Keratinocyte (primary cell): ENCODE data around the gene RTN1. TPM values are rescaled to one million over a fixed set of nuclear protein-coding genes. Genes with fewer than 3 reads are reported as not detected.

Source experiments
- DNase-seq: peaks from one replicate; pipeline ENCODE4 v3.0.0-alpha.2; 2011; ENCODE audit warnings: low read depth, missing footprints, low spot score
- FAIRE-seq: peaks from 2 replicates; lab custom pipeline; 2011; peaks lifted over from hg19 to GRCh38; lab: Jason Lieb, UNC
- H2AFZ ChIP-seq: 2 replicates; pipeline ENCODE4 v1.6.0; 2012; ENCODE audit warnings: low read length, control low read depth, inconsistent platforms; ENCODE audit not compliant: control insufficient read depth
- H3K27ac ChIP-seq: 2 replicates; pipeline ENCODE4 v1.5.1; 2011; ENCODE audit warnings: low read length; ENCODE audit not compliant: control insufficient read depth, insufficient read depth
- H3K27me3 ChIP-seq: 3 replicates; pipeline ENCODE4 v1.6.0; 2011; ENCODE audit warnings: low read length; ENCODE audit not compliant: control insufficient read depth, insufficient read depth; ENCODE audit errors: extremely low read depth
- H3K36me3 ChIP-seq, 2 experiments: 2 replicates in 1 of 2; 3 replicates in 1 of 2; pipeline ENCODE4 v1.5.1; 2011; ENCODE audit warnings: low read length in 2 of 2, mild to moderate bottlenecking in 1 of 2; ENCODE audit not compliant: control insufficient read depth in 2 of 2, insufficient read depth in 2 of 2; ENCODE audit errors: extremely low read depth in 1 of 2
- H3K4me1 ChIP-seq: 3 replicates; pipeline ENCODE4 v1.5.1; 2011; ENCODE audit warnings: low read length; ENCODE audit not compliant: control insufficient read depth, insufficient read depth; ENCODE audit errors: extremely low read depth
- H3K4me2 ChIP-seq: 3 replicates; pipeline ENCODE4 v1.6.0; 2011; ENCODE audit warnings: low read depth, low read length; ENCODE audit not compliant: control insufficient read depth, insufficient read depth; ENCODE audit errors: extremely low read depth
- H3K4me3 ChIP-seq, 3 experiments: fragments of 200-600 bp in 1 of 3; sonication (generic) in 1 of 3; 2 replicates in 2 of 3; 3 replicates in 1 of 3; pipeline ENCODE4 v1.5.1; 2011 to 2016; ENCODE audit warnings: low read length in 3 of 3, mild to moderate bottlenecking in 3 of 3, control low read depth in 2 of 3, inconsistent platforms in 1 of 3, low read depth in 1 of 3, mixed read lengths in 1 of 3, mixed run types in 1 of 3, moderate library complexity in 1 of 3; ENCODE audit not compliant: control insufficient read depth in 2 of 3, insufficient read depth in 2 of 3; ENCODE audit errors: extremely low read depth in 1 of 3
- H3K79me2 ChIP-seq: 2 replicates; pipeline ENCODE4 v1.6.0; 2012; ENCODE audit warnings: low read length; ENCODE audit not compliant: control insufficient read depth, insufficient read depth
- H3K9ac ChIP-seq: 3 replicates; pipeline ENCODE4 v1.6.0; 2011; ENCODE audit warnings: low read length; ENCODE audit not compliant: control insufficient read depth, insufficient read depth; ENCODE audit errors: extremely low read depth
- H3K9me1 ChIP-seq: 3 replicates; pipeline ENCODE4 v1.6.0; 2011; ENCODE audit warnings: low read length; ENCODE audit not compliant: control insufficient read depth, insufficient read depth; ENCODE audit errors: extremely low read depth
- H3K9me3 ChIP-seq: 2 replicates; pipeline ENCODE4 v1.5.1; 2012; ENCODE audit warnings: low read depth, low read length; ENCODE audit not compliant: control insufficient read depth
- H4K20me1 ChIP-seq: 3 replicates; pipeline ENCODE4 v1.6.0; 2011; ENCODE audit warnings: low read length; ENCODE audit not compliant: control insufficient read depth, insufficient read depth; ENCODE audit errors: extremely low read depth
- EZH2 ChIP-seq: IDR thresholded peaks from one replicate; pipeline ENCODE4 v1.6.1; 2012; ENCODE audit warnings: inconsistent platforms, mild to moderate bottlenecking, low read length, moderate library complexity
- dilution Hi-C: fragments of 300-500 bp; cut with MboI; formaldehyde crosslinking; loops from one replicate; pipeline ENCODE4 v1.7.0; 2020; ENCODE audit warnings: low sequenced_read_pairs; ENCODE audit not compliant: extremely low pct_ligation_motif_present
- polyA plus RNA-seq, 5 experiments: library from polyadenylated mRNA; depleted of rRNA in 3 of 5; stranded (reverse) in 3 of 5; stranded (forward) in 1 of 5; unstranded in 1 of 5; fragments of >200 nt; gene quantifications; 1 replicate in 1 of 5; 2 replicates in 3 of 5; 3 replicates in 1 of 5; pipeline versions ENCODE4 v1.2.1 to v1.2.3, GENCODE V29; 2011 to 2012; ENCODE audit warnings: missing spikeins in 2 of 5, low read depth in 1 of 5, low replicate concordance in 1 of 5
- TF ChIP-seq, protein P1 (sequence below), 3 experiments: IDR thresholded peaks in 1 of 3; conservative IDR thresholded peaks in 1 of 3; optimal IDR thresholded peaks in 1 of 3; 2 replicates in 2 of 3; 3 replicates in 1 of 3; pipeline versions ENCODE3 to v1.5.1; 2011; ENCODE audit warnings: low read length in 3 of 3, mild to moderate bottlenecking in 3 of 3, moderate library complexity in 2 of 3, control low read depth in 1 of 3, inconsistent platforms in 1 of 3; ENCODE audit not compliant: insufficient read depth in 2 of 3; ENCODE audit errors: extremely low read depth in 1 of 3

The RTN1 gene
- polyA plus RNA-seq, 1 donor (not counting 4 experiments of a cell fraction or from before 2014, with no cell fraction given) = 0.05 TPM

DNA sequence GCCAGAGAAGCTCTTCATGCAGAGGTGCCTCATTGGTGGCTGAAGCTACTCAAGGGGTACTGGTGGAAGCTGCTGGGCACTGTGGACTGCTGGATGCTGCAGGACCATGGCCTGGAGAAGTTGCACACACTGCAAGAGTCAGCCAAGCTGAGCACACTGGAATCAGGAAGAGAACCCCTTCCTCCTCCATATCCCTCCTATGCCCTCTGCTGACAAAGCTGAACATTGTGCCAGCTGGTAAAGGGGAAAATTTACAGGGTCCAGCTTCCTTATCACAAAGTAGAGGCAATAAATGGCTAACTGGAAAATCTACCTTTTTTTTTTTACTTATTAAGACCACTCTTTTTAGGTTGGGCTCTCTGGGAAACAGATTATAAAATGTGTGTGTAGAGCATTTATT is 300.5 kb downstream of the RTN1 start:
- Histone ChIP-seq H3K27me3 (peaks cover 11% of the 10 kb centered on the region), H2AFZ (no peak overlapping the region), H3K4me2 (no peak overlapping the region), H3K4me3 (no peak overlapping the region), H3K79me2 (no peaks in the 10 kb centered on the region), H3K9me1 (no peaks in the 10 kb centered on the region), H3K4me1 (no peaks in the 10 kb centered on the region), H3K9me3 (no peaks in the 10 kb centered on the region), H4K20me1 (no peaks in the 10 kb centered on the region), H3K36me3 (no peaks in the 10 kb centered on the region), H3K27ac (no peak overlapping the region), H3K9ac (no peak overlapping the region)
- dilution Hi-C loops = no loop called here
- DNase-seq (no peak), FAIRE-seq (no peak)
- TF ChIP-seq, protein P1, sequence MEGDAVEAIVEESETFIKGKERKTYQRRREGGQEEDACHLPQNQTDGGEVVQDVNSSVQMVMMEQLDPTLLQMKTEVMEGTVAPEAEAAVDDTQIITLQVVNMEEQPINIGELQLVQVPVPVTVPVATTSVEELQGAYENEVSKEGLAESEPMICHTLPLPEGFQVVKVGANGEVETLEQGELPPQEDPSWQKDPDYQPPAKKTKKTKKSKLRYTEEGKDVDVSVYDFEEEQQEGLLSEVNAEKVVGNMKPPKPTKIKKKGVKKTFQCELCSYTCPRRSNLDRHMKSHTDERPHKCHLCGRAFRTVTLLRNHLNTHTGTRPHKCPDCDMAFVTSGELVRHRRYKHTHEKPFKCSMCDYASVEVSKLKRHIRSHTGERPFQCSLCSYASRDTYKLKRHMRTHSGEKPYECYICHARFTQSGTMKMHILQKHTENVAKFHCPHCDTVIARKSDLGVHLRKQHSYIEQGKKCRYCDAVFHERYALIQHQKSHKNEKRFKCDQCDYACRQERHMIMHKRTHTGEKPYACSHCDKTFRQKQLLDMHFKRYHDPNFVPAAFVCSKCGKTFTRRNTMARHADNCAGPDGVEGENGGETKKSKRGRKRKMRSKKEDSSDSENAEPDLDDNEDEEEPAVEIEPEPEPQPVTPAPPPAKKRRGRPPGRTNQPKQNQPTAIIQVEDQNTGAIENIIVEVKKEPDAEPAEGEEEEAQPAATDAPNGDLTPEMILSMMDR (optimal IDR thresholded peaks at IDR 0.05 in 1 of 3, IDR thresholded peaks at IDR 0.05 in 1 of 3, conservative IDR thresholded peaks at IDR 0.05 in 1 of 3; ENCODE audit: extremely low read depth in 1 of 3, insufficient read depth in 2 of 3, low read length in 3 of 3) = peak in 2 of 3 experiments; percentile 13 to 42
- no peak for TF ChIP-seq EZH2

GRCh38 chr14:59566725-59567124 is 303.9 kb downstream of the RTN1 start:
- Histone ChIP-seq H3K4me2 (no peak overlapping the region), H3K79me2 (no peaks in the 10 kb centered on the region), H3K9ac (no peak overlapping the region), H3K9me3 (no peaks in the 10 kb centered on the region), H4K20me1 (no peaks in the 10 kb centered on the region), H3K27ac (no peak overlapping the region), H3K36me3 (no peaks in the 10 kb centered on the region), H2AFZ (no peak overlapping the region), H3K4me1 (no peaks in the 10 kb centered on the region), H3K9me1 (no peaks in the 10 kb centered on the region), H3K27me3 (peaks cover 8% of the 10 kb centered on the region), H3K4me3 (no peak overlapping the region)
- DNase-seq = no peak
- no peak for TF ChIP-seq EZH2
- TF ChIP-seq, protein P1 (optimal IDR thresholded peaks at IDR 0.05 in 1 of 3, IDR thresholded peaks at IDR 0.05 in 1 of 3, conservative IDR thresholded peaks at IDR 0.05 in 1 of 3; ENCODE audit: extremely low read depth in 1 of 3, insufficient read depth in 2 of 3, low read length in 3 of 3) = no peak
- dilution Hi-C loops = no loop called here
- no peak for FAIRE-seq
